SK-N-SH (cell line): ENCODE data around the gene ZNF211.

Experiments
- CTCF ChIP-seq: fragments of 200-600 bp; sonication (generic); IDR thresholded peaks from 2 replicates; pipeline ENCODE4 v1.6.1; 2017; ENCODE audit warnings: antibody characterized with exemption, mild to moderate bottlenecking, moderate library complexity
- SIN3A ChIP-seq: IDR thresholded peaks from 2 replicates; pipeline ENCODE4 v1.6.1; 2012; ENCODE audit warnings: low read depth, mild to moderate bottlenecking, low read length, moderate library complexity, borderline replicate concordance

- TF ChIP-seq CTCF = no peak
- no peak for TF ChIP-seq SIN3A
These were observed 26.0 kb upstream of the ZNF211 start for GRCh38 chr19:57606931-57607330.
